HUES64 (cell line): ENCODE results near the gene NR6A1.

Experiments
- H3K27ac ChIP-seq: 2 replicates; pipeline ENCODE4 v1.7.0; 2013; ENCODE audit warnings: low read depth, low read length, inconsistent platforms
- H3K27me3 ChIP-seq: 2 replicates; pipeline ENCODE4 v1.6.1; 2013; ENCODE audit warnings: mild to moderate bottlenecking, low read length; ENCODE audit not compliant: insufficient read depth
- H3K36me3 ChIP-seq: 2 replicates; pipeline ENCODE4 v1.6.1; 2013; ENCODE audit warnings: mild to moderate bottlenecking, low read length; ENCODE audit not compliant: insufficient read depth
- H3K4me1 ChIP-seq: 2 replicates; pipeline ENCODE4 v1.6.1; 2013; ENCODE audit warnings: mild to moderate bottlenecking, low read length, moderate library complexity; ENCODE audit not compliant: insufficient read depth
- H3K4me3 ChIP-seq: 2 replicates; pipeline ENCODE4 v1.5.1; 2013; ENCODE audit warnings: mild to moderate bottlenecking, low read length, moderate library complexity
- H3K9ac ChIP-seq: 2 replicates; pipeline ENCODE4 v1.6.1; 2013; ENCODE audit warnings: mild to moderate bottlenecking, low read depth, low read length
- H3K9me3 ChIP-seq: 2 replicates; pipeline ENCODE4 v1.6.1; 2013; ENCODE audit warnings: low read depth, low read length; ENCODE audit not compliant: insufficient read depth
- WGBS: fragments of 150-250, 120-280 bp; methylation state at CpG from one replicate; pipeline ENCODE4 v1.1.7; 2013; ENCODE audit warnings: missing lambda C conversion rate; 5-methylcytosine and 5-hydroxymethylcytosine counted together

NR6A1 gene

GRCh38 chr9:124498040-124498439 is 273.1 kb downstream of the NR6A1 start:
- Histone ChIP-seq H3K9ac (no peak overlapping the region), H3K4me1 (peaks cover 4% of the 10 kb centered on the region; the same call in 1 of the 2 replicates), H3K27me3 (peaks cover 33% of the 10 kb centered on the region), H3K36me3 (no peaks in the 10 kb centered on the region), H3K27ac (no peak overlapping the region), H3K4me3 (no peak overlapping the region), H3K9me3 (no peaks in the 10 kb centered on the region)
- WGBS = 76% methylated on average over 6 of the region's 6 CpGs

- H3K27me3 ChIP-seq = peaks cover 27% of the 10 kb centered on the region
- H3K27ac ChIP-seq = no peak overlapping the region
- H3K9ac ChIP-seq = no peak overlapping the region
- H3K4me3 ChIP-seq = no peak overlapping the region
- 90% methylated on average over 8 of the region's 8 CpGs for WGBS
- H3K9me3 ChIP-seq = no peaks in the 10 kb centered on the region
- no peaks in the 10 kb centered on the region for H3K36me3 ChIP-seq
- H3K4me1 ChIP-seq = peaks cover 4% of the 10 kb centered on the region; the same call in 1 of the 2 replicates
Observed at GRCh38 chr9:124497441-124497840, 273.7 kb downstream of the NR6A1 start.

DNA sequence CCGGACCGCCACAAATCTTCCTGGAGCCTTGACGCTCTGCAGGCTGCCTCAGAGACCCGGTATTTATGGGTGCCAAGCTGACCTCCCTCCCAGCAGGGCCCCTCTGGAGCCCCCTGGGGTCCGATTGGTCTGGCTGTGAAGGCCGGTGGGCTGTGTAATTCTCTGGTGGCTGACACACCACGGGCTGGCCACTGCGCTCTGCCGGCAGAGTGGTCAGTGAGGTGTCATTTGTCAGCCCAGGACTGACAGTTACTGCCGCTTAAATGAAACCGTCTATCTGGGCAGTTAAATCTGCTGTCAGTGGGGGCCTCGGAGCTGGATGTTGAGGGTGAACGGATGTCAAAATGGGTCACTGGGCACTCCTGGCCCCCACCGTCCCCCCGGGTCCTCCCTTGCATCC is 274.6 kb downstream of the NR6A1 start:
- Histone ChIP-seq H3K9ac (no peak overlapping the region), H3K4me1 (peaks cover 4% of the 10 kb centered on the region; the same call in 1 of the 2 replicates), H3K4me3 (no peak overlapping the region), H3K27me3 (peaks cover 17% of the 10 kb centered on the region), H3K9me3 (no peaks in the 10 kb centered on the region), H3K27ac (no peak overlapping the region), H3K36me3 (no peaks in the 10 kb centered on the region)
- 88% methylated on average over 15 of the region's 15 CpGs for WGBS

DNA sequence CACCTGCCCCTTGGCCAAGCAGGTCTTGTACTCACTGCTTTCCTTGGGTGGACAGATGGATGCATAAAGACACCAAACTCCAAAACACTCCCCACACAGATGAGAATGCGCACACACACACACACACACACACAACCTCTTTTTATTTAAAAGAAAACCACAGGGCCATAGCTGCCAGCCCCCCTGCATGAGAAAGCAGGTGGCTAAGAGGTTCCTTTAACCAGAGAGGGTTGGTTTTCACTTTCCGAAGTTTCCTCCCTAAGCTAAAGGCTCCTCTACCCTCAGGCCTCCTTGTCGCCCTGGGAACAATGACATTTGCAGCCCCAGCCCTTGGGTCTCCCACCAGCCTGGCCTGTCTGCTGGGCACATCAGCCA is 275.0 kb downstream of the NR6A1 start:
- no peak overlapping the region for H3K27ac ChIP-seq
- no peak overlapping the region for H3K4me3 ChIP-seq
- H3K9me3 ChIP-seq = no peaks in the 10 kb centered on the region
- WGBS = 78% methylated on average over 3 of the region's 3 CpGs
- H3K9ac ChIP-seq = no peak overlapping the region
- peaks cover 13% of the 10 kb centered on the region for H3K27me3 ChIP-seq
- H3K4me1 ChIP-seq = peaks cover 4% of the 10 kb centered on the region; the same call in 1 of the 2 replicates
- no peaks in the 10 kb centered on the region for H3K36me3 ChIP-seq

DNA sequence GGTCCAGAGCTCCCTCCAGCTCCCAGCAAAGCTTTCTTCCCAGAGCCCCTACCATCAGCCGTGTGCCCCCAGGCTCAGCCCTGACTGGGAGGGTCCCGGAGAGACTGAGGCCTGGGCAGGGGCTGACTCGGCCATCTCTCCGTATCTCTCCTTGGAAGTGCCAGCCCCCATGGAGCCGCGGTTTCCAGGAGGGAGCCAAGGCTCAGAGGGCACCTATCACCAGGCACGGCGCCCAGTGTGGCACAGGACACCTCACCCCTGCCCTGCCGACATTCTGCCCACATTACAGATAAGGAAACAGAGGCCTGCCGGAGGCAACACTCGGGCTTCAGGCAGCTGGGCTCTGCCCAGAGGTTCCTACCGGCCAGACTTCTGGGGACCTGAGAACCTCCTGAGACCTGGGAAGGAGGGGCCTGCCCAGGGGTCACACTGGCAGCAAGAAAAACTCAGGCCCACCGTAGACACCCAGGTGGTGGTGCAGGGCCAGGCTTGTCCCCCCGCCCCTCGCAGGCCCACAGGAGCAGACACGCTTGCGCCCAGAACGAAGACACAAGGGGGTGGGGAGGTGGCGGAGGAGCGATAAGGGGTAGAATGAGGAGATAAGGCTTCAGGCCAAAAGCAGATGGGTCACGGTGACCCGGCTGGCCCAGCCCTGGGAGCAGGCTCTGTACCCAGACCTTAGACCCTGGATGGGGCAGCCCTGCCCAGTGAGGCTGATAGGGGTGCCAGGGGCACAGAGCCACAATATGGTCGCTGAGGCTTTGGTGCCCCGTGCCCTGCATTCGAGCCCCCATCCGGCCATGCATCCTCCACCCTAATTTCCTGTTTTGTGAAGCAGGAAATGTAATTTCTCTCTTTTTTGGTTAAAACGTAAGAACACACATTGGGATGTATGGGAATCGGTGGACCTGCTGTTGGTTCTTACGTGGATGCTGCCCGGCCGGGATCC is 275.7 kb downstream of the NR6A1 start:
- H3K4me1 ChIP-seq = peaks cover 4% of the 10 kb centered on the region; the same call in 1 of the 2 replicates
- H3K27ac ChIP-seq = no peak overlapping the region
- H3K9me3 ChIP-seq = no peaks in the 10 kb centered on the region
- H3K9ac ChIP-seq = no peak overlapping the region
- H3K36me3 ChIP-seq = no peaks in the 10 kb centered on the region
- no peak overlapping the region for H3K4me3 ChIP-seq
- WGBS = 93% methylated on average over 31 of the region's 31 CpGs
- peaks cover 9% of the 10 kb centered on the region for H3K27me3 ChIP-seq

GRCh38 chr9:124493794-124494479 is 277.2 kb downstream of the NR6A1 start:
- H3K27me3 ChIP-seq = peaks cover 3% of the 10 kb centered on the region; the same call in 1 of the 2 replicates
- H3K4me3 ChIP-seq = no peak overlapping the region
- 91% methylated on average over 18 of the region's 18 CpGs for whole genome bisulfite sequencing
- peaks cover 4% of the 10 kb centered on the region; the same call in 1 of the 2 replicates for H3K4me1 ChIP-seq
- H3K9me3 ChIP-seq = no peaks in the 10 kb centered on the region
- no peaks in the 10 kb centered on the region for H3K36me3 ChIP-seq
- H3K9ac ChIP-seq = no peak overlapping the region
- no peak overlapping the region for H3K27ac ChIP-seq

DNA sequence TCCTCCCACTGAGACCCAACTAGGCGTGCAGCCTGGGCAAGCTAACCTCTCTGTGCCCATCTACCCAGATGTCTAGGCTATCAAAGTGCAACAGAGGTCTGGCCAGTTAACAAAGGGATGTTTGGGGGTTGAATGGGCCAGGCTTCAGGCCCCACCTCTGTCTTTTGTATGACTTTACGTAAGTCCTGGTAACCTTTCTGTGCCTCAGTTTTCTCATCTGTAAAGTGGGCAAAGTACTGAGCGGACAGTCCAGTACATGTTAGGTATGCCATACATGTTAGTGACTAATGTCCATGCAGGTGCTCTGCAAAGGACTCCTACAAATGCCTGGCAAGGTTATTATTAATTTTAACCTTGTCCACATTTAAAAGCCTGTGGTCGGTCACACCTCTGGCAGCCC is 277.9 kb downstream of the NR6A1 start:
- WGBS = 94% methylated on average over 4 of the region's 4 CpGs
- Histone ChIP-seq H3K4me1 (peaks cover 4% of the 10 kb centered on the region; the same call in 1 of the 2 replicates), H3K27me3 (peaks cover 3% of the 10 kb centered on the region; the same call in 1 of the 2 replicates)

DNA sequence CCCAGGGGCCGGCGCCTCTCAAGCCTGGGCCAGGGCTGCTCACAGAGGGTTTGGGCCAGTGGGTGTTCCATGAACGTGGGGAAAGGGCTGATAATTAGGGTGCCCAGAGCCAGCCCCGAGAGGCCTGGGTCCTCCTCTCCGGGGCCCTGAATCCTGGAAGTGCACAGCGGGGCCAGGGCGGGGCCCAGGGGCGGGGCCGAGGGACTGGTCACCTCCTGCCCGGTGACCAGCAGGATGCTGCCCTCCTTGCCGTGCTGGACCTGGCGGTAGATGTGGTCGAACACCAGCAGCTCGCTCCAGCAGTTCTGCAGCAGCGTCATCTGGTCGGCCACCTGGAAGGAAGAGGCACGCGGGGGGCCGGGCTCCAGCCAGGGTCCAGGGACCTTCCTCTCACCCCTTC is 278.3 kb downstream of the NR6A1 start:
- 84% methylated on average over 19 of the region's 19 CpGs for WGBS
- H3K9me3 ChIP-seq = no peaks in the 10 kb centered on the region
- no peaks in the 10 kb centered on the region for H3K4me1 ChIP-seq
- no peak overlapping the region for H3K9ac ChIP-seq
- no peaks in the 10 kb centered on the region for H3K36me3 ChIP-seq
- H3K4me3 ChIP-seq = no peak overlapping the region
- no peak overlapping the region for H3K27ac ChIP-seq
- peaks cover 3% of the 10 kb centered on the region; the same call in 1 of the 2 replicates for H3K27me3 ChIP-seq

More for the DNA sequence above, 277.9 kb downstream of the NR6A1 start:
- Histone ChIP-seq H3K4me3 (no peak overlapping the region), H3K27ac (no peak overlapping the region), H3K36me3 (no peaks in the 10 kb centered on the region), H3K9ac (no peak overlapping the region), H3K9me3 (no peaks in the 10 kb centered on the region)

DNA sequence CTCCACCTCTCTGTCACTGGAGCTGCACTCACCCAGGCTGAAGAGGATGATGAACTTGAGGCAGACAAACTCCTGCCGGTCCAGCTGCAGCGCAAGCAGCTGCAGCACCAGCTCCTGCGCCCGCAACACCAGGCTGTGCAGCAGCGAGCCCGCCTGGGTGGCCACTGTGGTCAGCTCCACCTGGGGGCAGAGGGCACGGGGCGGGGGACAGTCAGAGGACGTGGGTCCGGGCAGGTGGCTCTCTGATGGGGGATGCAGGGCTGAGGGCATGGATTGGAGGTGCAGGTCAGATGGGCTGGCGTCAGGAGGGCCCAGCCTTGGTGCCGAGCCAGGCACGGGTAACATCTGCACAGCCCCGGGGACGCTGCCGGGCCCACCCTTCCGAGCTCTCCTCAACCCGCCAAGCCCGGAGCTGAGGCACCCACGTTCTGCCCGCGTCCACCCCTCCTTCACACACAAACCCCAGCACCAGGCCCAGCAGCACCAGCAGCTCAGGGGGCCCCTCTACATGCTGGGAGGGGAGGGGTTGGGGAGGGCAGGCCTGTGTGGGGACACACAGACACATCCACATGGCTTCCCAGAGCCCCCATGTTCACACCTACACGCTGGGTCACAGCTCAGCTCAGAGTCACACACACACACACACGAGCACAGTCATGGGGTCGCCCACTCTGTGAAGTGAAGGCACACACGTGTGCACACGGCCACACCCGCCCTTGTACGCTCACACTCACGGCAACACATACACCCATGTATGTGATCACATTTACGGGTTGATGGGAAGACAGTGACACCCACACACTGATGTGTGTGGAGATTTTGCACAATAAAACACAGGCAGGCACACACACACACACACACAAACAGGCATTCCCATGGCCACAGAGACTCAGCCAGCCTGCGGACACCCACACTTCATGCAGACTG is 279.8 kb downstream of the NR6A1 start:
- Histone ChIP-seq H3K27ac (no peak overlapping the region), H3K4me1 (peaks cover 9% of the 10 kb centered on the region), H3K9me3 (no peaks in the 10 kb centered on the region), H3K27me3 (0 out of 2 replicates have a peak, but pooled peaks cover 3% of the 10 kb centered on the region), H3K36me3 (no peaks in the 10 kb centered on the region), H3K4me3 (no peak overlapping the region), H3K9ac (no peak overlapping the region)
- 92% methylated on average over 29 of the region's 32 CpGs for WGBS

DNA sequence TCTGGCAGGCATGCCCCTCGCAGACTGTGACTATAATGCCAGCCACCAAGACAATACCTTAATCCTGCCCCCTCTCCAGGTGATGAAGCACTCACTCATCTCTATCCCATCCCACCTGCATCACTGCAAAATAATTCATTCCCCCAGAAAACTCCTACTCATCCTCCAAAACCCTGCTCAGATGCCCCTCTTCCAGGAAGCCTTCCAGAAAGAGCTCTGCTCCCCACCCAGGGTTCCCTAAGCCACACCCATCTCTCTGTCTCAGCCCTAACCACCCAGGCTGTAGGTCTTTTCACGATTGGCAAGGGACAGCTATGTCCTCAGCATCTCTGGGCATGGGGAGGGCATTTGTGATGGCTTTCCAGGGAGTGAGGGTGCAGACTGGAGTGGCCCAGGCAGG is 281.1 kb downstream of the NR6A1 start:
- no peak overlapping the region for H3K9ac ChIP-seq
- no peak overlapping the region for H3K4me3 ChIP-seq
- 66% methylated on average over 2 of the region's 2 CpGs for WGBS
- H3K4me1 ChIP-seq = peaks cover 9% of the 10 kb centered on the region
- H3K27me3 ChIP-seq = peaks cover 3% of the 10 kb centered on the region; the same call in 1 of the 2 replicates
- no peak overlapping the region for H3K27ac ChIP-seq
- H3K9me3 ChIP-seq = no peaks in the 10 kb centered on the region
- no peaks in the 10 kb centered on the region for H3K36me3 ChIP-seq
